NCI-H2196 treated with DMSO at 0.1 percent for 48 hours (cell line): ENCODE data around the gene C1R.
"Not testable (repeated sequence)": the region's sequence is repeated elsewhere in the genome, so short reads cannot be mapped to it uniquely, and the experiment has no call there.

Experiments used
- DNase-seq: peaks from one replicate; lab custom pipeline; 2025; ENCODE audit not compliant: unreplicated experiment; lab: John Stamatoyannopoulos, UW

Gene C1R

GRCh38 chr12:7039403-7039802, 52.8 kb downstream of the C1R start:
- DNase-seq: no peak

GRCh38 chr12:7038591-7038990, 53.7 kb downstream of the C1R start:
- no peak for DNase-seq

- DNase-seq: not testable (repeated sequence)
Observed at GRCh38 chr12:7037411-7037810, 54.8 kb downstream of the C1R start.

GRCh38 chr12:7035463-7035862, 56.8 kb downstream of the C1R start:
- DNase-seq: no peak

GRCh38 chr12:7034464-7034863, 57.8 kb downstream of the C1R start:
- no peak for DNase-seq

GRCh38 chr12:7032990-7033389, 59.3 kb downstream of the C1R start:
- no peak for DNase-seq

- no peak for DNase-seq
Observed at GRCh38 chr12:7031306-7031705, 60.9 kb downstream of the C1R start.
